DOHH2 (cell line): ENCODE data around the gene MOGAT1.

Source experiments
- H3F3A ChIP-seq: fragments of 200-600 bp; sonication (generic), shearing (Covaris generic); 2 replicates; pipeline ENCODE4 v1.6.0; 2016; ENCODE audit warnings: antibody characterized with exemption, mild to moderate bottlenecking; ENCODE audit not compliant: control insufficient read depth, insufficient read depth
- H3K27ac ChIP-seq: fragments of 200-600 bp; sonication (generic); 2 replicates; pipeline ENCODE4 v1.5.1; 2014; ENCODE audit warnings: low read depth, mild to moderate bottlenecking, low read length, moderate library complexity
- H3K27me3 ChIP-seq: fragments of 200-600 bp; sonication (generic); 2 replicates; pipeline ENCODE4 v1.6.1; 2014; ENCODE audit warnings: mild to moderate bottlenecking, low read length, mixed read lengths; ENCODE audit not compliant: control insufficient read depth
- H3K36me3 ChIP-seq: fragments of 200-600 bp; sonication (generic); 2 replicates; pipeline ENCODE4 v1.6.1; 2014; ENCODE audit warnings: mild to moderate bottlenecking, low read length, moderate library complexity, mixed read lengths; ENCODE audit not compliant: control insufficient read depth
- H3K4me1 ChIP-seq: fragments of 200-600 bp; sonication (generic); 2 replicates; pipeline ENCODE4 v1.6.1; 2014; ENCODE audit warnings: mild to moderate bottlenecking, low read length, mixed read lengths; ENCODE audit not compliant: control insufficient read depth
- H3K4me2 ChIP-seq: fragments of 200-600 bp; sonication (generic); 2 replicates; pipeline ENCODE4 v1.6.0; 2014; ENCODE audit warnings: mild to moderate bottlenecking, low read length, moderate library complexity
- H3K4me3 ChIP-seq: fragments of 200-600 bp; sonication (generic); 2 replicates; pipeline ENCODE4 v1.5.1; 2014; ENCODE audit warnings: mild to moderate bottlenecking, low read length, mixed read lengths
- H3K79me2 ChIP-seq: fragments of 200-600 bp; sonication (generic); 2 replicates; pipeline ENCODE4 v1.6.1; 2014; ENCODE audit warnings: mild to moderate bottlenecking, low read length, mixed read lengths; ENCODE audit not compliant: control insufficient read depth
- H3K9me2 ChIP-seq: fragments of 200-600 bp; sonication (generic); replicated peaks from 2 replicates; pipeline ENCODE4 v1.6.1; 2014; ENCODE audit warnings: mild to moderate bottlenecking, low read length, mixed read lengths; ENCODE audit not compliant: control insufficient read depth
- H3K9me3 ChIP-seq: fragments of 200-600 bp; sonication (generic); 2 replicates; pipeline ENCODE4 v1.6.1; 2014; ENCODE audit warnings: antibody characterized with exemption, low read length, mixed read lengths; ENCODE audit not compliant: control insufficient read depth, insufficient read depth
- H4K20me1 ChIP-seq: fragments of 200-600 bp; sonication (generic); 2 replicates; pipeline ENCODE4 v1.6.0; 2014; ENCODE audit warnings: low read depth, mild to moderate bottlenecking, antibody characterized with exemption, low read length, moderate library complexity; ENCODE audit not compliant: control insufficient read depth, insufficient read depth
- EZH2phosphoT487 ChIP-seq: fragments of 200-600 bp; sonication (generic); IDR thresholded peaks from 2 replicates; pipeline ENCODE4 v1.6.1; 2017; ENCODE audit warnings: borderline replicate concordance, mild to moderate bottlenecking, antibody characterized with exemption, low read length, moderate library complexity, mixed read lengths
- TF ChIP-seq, protein P1 (sequence below): fragments of 200-600 bp; sonication (generic); IDR thresholded peaks from one replicate; pipeline ENCODE4 v1.5.1; 2014; ENCODE audit warnings: antibody characterized with exemption, mild to moderate bottlenecking, low read depth, low read length; ENCODE audit not compliant: poor library complexity, severe bottlenecking

MOGAT1 gene

DNA sequence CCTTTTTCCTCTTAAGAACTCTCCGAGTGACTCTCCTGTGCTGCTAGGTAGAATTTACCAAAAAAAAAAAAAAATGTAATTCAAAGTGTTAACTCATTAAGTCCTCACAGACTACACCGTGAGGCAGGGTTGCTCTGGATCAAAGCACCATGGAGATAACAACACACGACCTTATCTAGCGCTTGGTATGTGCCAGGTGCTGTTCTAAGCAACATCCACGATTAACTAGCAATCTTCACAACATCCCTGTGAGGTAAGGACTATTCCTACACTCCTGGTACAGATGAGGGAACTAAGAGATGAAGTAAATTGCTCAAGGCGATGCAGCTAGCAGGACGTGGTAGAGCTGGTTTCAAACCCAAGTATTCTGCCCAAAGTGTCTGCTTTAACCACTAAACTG is 1.8 kb downstream of the MOGAT1 start:
- Histone ChIP-seq H3K27ac (no peak overlapping the region), H3K4me3 (no peak overlapping the region), H3K9me2 (no peaks in the 10 kb centered on the region), H3K9me3 (no peaks in the 10 kb centered on the region), H4K20me1 (no peaks in the 10 kb centered on the region), H3K27me3 (peaks cover 33% of the 10 kb centered on the region), H3K4me2 (no peak overlapping the region), H3K79me2 (no peaks in the 10 kb centered on the region), H3K36me3 (no peaks in the 10 kb centered on the region), H3K4me1 (no peaks in the 10 kb centered on the region), H3F3A (no peaks in the 10 kb centered on the region)
- TF ChIP-seq, protein P1, sequence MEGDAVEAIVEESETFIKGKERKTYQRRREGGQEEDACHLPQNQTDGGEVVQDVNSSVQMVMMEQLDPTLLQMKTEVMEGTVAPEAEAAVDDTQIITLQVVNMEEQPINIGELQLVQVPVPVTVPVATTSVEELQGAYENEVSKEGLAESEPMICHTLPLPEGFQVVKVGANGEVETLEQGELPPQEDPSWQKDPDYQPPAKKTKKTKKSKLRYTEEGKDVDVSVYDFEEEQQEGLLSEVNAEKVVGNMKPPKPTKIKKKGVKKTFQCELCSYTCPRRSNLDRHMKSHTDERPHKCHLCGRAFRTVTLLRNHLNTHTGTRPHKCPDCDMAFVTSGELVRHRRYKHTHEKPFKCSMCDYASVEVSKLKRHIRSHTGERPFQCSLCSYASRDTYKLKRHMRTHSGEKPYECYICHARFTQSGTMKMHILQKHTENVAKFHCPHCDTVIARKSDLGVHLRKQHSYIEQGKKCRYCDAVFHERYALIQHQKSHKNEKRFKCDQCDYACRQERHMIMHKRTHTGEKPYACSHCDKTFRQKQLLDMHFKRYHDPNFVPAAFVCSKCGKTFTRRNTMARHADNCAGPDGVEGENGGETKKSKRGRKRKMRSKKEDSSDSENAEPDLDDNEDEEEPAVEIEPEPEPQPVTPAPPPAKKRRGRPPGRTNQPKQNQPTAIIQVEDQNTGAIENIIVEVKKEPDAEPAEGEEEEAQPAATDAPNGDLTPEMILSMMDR: no peak
- no peak for TF ChIP-seq EZH2phosphoT487

GRCh38 chr2:222673883-222674282 is 2.4 kb downstream of the MOGAT1 start:
- H3K4me2 ChIP-seq: no peak overlapping the region
- H3K4me3 ChIP-seq: no peak overlapping the region
- no peaks in the 10 kb centered on the region for H3K9me3 ChIP-seq
- no peaks in the 10 kb centered on the region for H3K4me1 ChIP-seq
- no peak overlapping the region for H3K27ac ChIP-seq
- H3K79me2 ChIP-seq: no peaks in the 10 kb centered on the region
- H3K9me2 ChIP-seq: no peaks in the 10 kb centered on the region
- H3K27me3 ChIP-seq: peaks cover 33% of the 10 kb centered on the region
- H3K36me3 ChIP-seq: no peaks in the 10 kb centered on the region
- no peaks in the 10 kb centered on the region for H4K20me1 ChIP-seq
- no peaks in the 10 kb centered on the region for H3F3A ChIP-seq
- no peak for TF ChIP-seq EZH2phosphoT487
- TF ChIP-seq, protein P1: no peak

DNA sequence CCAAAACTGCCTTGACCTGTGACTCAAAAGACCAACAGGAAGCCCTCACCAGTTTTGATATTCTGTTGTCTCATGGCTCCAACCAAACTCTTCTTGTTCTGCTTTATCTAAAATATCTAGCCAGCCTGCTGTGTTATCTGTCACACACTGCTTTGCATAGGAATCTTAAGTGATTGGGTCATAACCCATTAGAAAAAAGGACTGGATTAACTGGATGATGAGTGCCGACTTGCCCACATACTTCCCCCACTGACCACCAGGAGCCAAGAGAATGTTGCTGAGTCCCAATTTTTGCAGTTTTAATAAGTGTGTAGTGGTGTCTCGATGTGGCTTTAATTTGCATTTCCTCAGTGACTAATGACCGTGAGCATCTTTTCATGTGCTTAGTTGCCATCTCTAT is 6.5 kb downstream of the MOGAT1 start:
- no peak overlapping the region for H3K4me3 ChIP-seq
- no peaks in the 10 kb centered on the region for H3K4me1 ChIP-seq
- H4K20me1 ChIP-seq: no peaks in the 10 kb centered on the region
- no peaks in the 10 kb centered on the region for H3K9me3 ChIP-seq
- no peaks in the 10 kb centered on the region for H3K79me2 ChIP-seq
- H3K27ac ChIP-seq: no peak overlapping the region
- H3K27me3 ChIP-seq: peaks cover 20% of the 10 kb centered on the region
- no peaks in the 10 kb centered on the region for H3K9me2 ChIP-seq
- H3K4me2 ChIP-seq: no peak overlapping the region
- TF ChIP-seq, protein P1: no peak
- TF ChIP-seq EZH2phosphoT487: no peak
- no peaks in the 10 kb centered on the region for H3F3A ChIP-seq
- no peaks in the 10 kb centered on the region for H3K36me3 ChIP-seq

- Histone ChIP-seq H3K27me3 (peaks cover 27% of the 10 kb centered on the region), H3K4me2 (no peak overlapping the region), H3K4me1 (no peaks in the 10 kb centered on the region), H3K9me2 (no peaks in the 10 kb centered on the region), H3F3A (no peaks in the 10 kb centered on the region), H3K79me2 (no peaks in the 10 kb centered on the region), H3K4me3 (no peak overlapping the region), H3K36me3 (no peaks in the 10 kb centered on the region), H4K20me1 (no peaks in the 10 kb centered on the region), H3K27ac (no peak overlapping the region), H3K9me3 (no peaks in the 10 kb centered on the region)
- TF ChIP-seq EZH2phosphoT487: no peak
- TF ChIP-seq, protein P1: no peak
These were observed 12.3 kb downstream of the MOGAT1 start for GRCh38 chr2:222683805-222684204.
